Measurements from ENCODE around the gene TENM4. TPM values are rescaled to one million over a fixed set of nuclear protein-coding genes. Genes with fewer than 3 reads are reported as not detected.

The TENM4 gene
- total RNA-seq, 1 experiment from 2014 or later, result 9.9 TPM

DNA sequence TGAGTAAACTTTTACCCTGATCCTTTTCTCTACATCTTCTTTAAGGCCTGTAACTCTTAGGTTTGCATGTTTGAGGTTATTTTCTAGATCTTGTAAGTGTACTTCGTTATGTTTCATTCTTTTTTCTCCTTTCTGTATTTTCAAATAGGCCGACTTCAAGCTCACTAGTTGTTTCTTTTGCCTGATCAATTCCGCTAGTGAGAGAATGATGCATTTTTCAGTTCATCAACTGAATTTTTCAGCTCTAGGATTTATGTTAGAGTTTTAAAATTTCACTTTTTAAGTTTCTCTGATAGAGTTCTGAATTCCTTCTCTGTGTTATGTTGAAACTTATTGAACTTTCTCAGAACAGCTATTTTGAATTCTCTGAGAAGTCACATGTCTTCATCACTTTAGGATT, 810.7 kb downstream of the TENM4 start:
- intact Hi-C loops (cut with micrococcal nuclease), result no loop called here
- H3K9me3 Mint-ChIP-seq (ENCODE audit: unreplicated experiment), result peaks cover 8% of the 10 kb centered on the region
- no peak for DNase-seq (ENCODE audit: unreplicated experiment)
- no peak overlapping the region for H3K4me3 Mint-ChIP-seq (ENCODE audit: unreplicated experiment)
- H3K27ac Mint-ChIP-seq (ENCODE audit: low read depth, unreplicated experiment), result no peak overlapping the region
- H3K4me1 Mint-ChIP-seq (ENCODE audit: insufficient read depth, unreplicated experiment), result no peaks in the 10 kb centered on the region
- no peaks in the 10 kb centered on the region for H3K36me3 Mint-ChIP-seq (ENCODE audit: insufficient read depth, unreplicated experiment)
- CTCF ChIA-PET, result interaction anchor here (1.2 kb wide), 1 partner anchor 331 kb away, joined by 5 read pairs; no protein-coding TSS in a partner anchor
- BruUV-seq (replicated peaks), result no TSS peak
- POLR2A ChIA-PET, result no interaction called here
- H3K27me3 Mint-ChIP-seq (ENCODE audit: insufficient read depth, unreplicated experiment), result peaks cover 12% of the 10 kb centered on the region
- TF ChIP-seq, protein P1, sequence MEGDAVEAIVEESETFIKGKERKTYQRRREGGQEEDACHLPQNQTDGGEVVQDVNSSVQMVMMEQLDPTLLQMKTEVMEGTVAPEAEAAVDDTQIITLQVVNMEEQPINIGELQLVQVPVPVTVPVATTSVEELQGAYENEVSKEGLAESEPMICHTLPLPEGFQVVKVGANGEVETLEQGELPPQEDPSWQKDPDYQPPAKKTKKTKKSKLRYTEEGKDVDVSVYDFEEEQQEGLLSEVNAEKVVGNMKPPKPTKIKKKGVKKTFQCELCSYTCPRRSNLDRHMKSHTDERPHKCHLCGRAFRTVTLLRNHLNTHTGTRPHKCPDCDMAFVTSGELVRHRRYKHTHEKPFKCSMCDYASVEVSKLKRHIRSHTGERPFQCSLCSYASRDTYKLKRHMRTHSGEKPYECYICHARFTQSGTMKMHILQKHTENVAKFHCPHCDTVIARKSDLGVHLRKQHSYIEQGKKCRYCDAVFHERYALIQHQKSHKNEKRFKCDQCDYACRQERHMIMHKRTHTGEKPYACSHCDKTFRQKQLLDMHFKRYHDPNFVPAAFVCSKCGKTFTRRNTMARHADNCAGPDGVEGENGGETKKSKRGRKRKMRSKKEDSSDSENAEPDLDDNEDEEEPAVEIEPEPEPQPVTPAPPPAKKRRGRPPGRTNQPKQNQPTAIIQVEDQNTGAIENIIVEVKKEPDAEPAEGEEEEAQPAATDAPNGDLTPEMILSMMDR (IDR thresholded peaks at IDR 0.05; ENCODE audit: unreplicated experiment), result no peak

DNA sequence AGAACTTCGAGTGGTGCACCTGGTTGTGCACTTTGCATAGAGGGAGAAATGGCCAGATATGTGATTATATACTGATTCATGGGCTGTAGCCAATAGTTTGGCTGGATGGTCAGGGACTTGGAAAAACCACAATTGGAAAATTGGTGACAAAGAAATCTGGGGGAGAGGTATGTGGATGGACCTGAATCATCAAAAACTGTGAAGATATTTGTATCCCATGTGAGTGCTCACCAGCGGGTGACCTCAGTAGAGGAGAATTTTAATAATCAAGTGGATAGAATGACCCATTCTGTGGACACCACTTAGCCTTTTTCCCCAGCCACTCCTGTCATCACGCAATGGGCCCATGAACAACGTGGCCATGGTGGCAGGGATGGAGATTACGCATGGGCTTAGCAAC, 818.2 kb downstream of the TENM4 start:
- Mint-ChIP-seq H3K27ac (ENCODE audit: low read depth, unreplicated experiment) (no peak overlapping the region), H3K4me3 (ENCODE audit: unreplicated experiment) (no peak overlapping the region), H3K36me3 (ENCODE audit: insufficient read depth, unreplicated experiment) (no peaks in the 10 kb centered on the region), H3K9me3 (ENCODE audit: unreplicated experiment) (peaks cover 12% of the 10 kb centered on the region), H3K4me1 (ENCODE audit: insufficient read depth, unreplicated experiment) (no peaks in the 10 kb centered on the region), H3K27me3 (ENCODE audit: insufficient read depth, unreplicated experiment) (peaks cover 8% of the 10 kb centered on the region)
- no TSS peak for BruUV-seq (replicated peaks)
- ChIA-PET CTCF (no interaction called here), POLR2A (no interaction called here)
- no peak for DNase-seq (ENCODE audit: unreplicated experiment)
- TF ChIP-seq, protein P1 (IDR thresholded peaks at IDR 0.05; ENCODE audit: unreplicated experiment), result no peak
- intact Hi-C loops (cut with micrococcal nuclease), result no loop called here

- ChIA-PET CTCF (interaction anchor here (1.4 kb wide), 1 partner anchor 27 kb away, joined by 3 read pairs; no protein-coding TSS in a partner anchor), POLR2A (interaction anchor here (0.5 to 0.8 kb wide), 2 partner anchors 10 to 14 kb away, joined by 3 read pairs; no protein-coding TSS in a partner anchor)
- intact Hi-C loops (cut with micrococcal nuclease), result no loop called here
- Mint-ChIP-seq H3K27me3 (ENCODE audit: insufficient read depth, unreplicated experiment) (no peaks in the 10 kb centered on the region), H3K4me1 (ENCODE audit: insufficient read depth, unreplicated experiment) (no peaks in the 10 kb centered on the region), H3K9me3 (ENCODE audit: unreplicated experiment) (peaks cover 8% of the 10 kb centered on the region), H3K36me3 (ENCODE audit: insufficient read depth, unreplicated experiment) (no peaks in the 10 kb centered on the region), H3K27ac (ENCODE audit: low read depth, unreplicated experiment) (no peak overlapping the region), H3K4me3 (ENCODE audit: unreplicated experiment) (no peak overlapping the region)
- TF ChIP-seq, protein P1 (IDR thresholded peaks at IDR 0.05; ENCODE audit: unreplicated experiment), result no peak
- DNase-seq (ENCODE audit: unreplicated experiment), result no peak
- no TSS peak for BruUV-seq (replicated peaks)
Measured at GRCh38 chr11:78620159-78620558, 820.7 kb downstream of the TENM4 start.

DNA sequence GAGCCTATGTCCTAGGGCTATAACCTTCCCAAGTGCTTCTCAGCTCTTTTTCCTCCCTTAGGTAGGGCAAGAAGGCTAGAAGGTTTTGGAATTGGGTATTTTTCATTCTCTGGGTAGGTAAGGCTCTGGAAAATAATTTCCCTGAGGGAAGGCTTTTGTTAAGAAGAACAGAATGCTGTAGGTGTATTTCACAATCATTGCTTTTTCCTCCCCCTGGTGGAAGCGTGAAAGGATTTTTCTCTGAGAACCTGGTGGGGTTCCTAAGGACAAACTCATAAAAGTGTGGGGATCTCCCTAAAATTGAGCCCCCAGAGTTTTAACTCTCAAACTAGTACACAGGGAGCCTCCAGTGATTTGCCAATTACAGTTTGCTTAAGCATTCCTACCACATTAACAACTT, 825.1 kb downstream of the TENM4 start:
- Mint-ChIP-seq H3K27me3 (ENCODE audit: insufficient read depth, unreplicated experiment) (no peaks in the 10 kb centered on the region), H3K27ac (ENCODE audit: low read depth, unreplicated experiment) (no peak overlapping the region), H3K4me1 (ENCODE audit: insufficient read depth, unreplicated experiment) (no peaks in the 10 kb centered on the region), H3K4me3 (ENCODE audit: unreplicated experiment) (no peak overlapping the region), H3K9me3 (ENCODE audit: unreplicated experiment) (peaks cover 8% of the 10 kb centered on the region), H3K36me3 (ENCODE audit: insufficient read depth, unreplicated experiment) (no peaks in the 10 kb centered on the region)
- no TSS peak for BruUV-seq (replicated peaks)
- CTCF ChIA-PET, result interaction anchor here (0.7 kb wide), 1 partner anchor 100 kb away, joined by 3 read pairs; no protein-coding TSS in a partner anchor
- intact Hi-C loops (cut with micrococcal nuclease), result no loop called here
- POLR2A ChIA-PET, result no interaction called here
- no peak for DNase-seq (ENCODE audit: unreplicated experiment)
- TF ChIP-seq, protein P1 (IDR thresholded peaks at IDR 0.05; ENCODE audit: unreplicated experiment), result no peak

Data from MCF 10A (cell line).